ENCODE measurements around the gene TUBGCP3.

Gene TUBGCP3

DNA sequence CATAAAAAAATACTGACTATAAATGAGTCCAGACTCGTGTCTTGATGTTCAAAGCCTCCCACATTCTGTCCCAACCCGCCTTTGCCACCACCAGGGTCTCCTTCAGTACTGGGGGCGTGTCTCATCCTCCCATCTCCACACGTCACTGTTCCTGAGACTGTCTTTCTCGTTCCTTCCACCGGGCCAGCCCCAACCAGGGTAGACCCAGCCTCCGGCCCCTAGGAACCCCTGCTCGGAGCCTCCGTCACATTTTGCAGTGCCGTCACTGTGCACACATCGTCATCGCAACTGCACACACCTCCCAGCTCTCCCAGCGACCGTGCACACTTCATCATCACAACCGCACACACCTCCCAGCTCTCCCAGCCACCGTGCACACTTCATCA is 138.4 kb downstream of the TUBGCP3 start:
- TF ChIP-seq, protein P1, sequence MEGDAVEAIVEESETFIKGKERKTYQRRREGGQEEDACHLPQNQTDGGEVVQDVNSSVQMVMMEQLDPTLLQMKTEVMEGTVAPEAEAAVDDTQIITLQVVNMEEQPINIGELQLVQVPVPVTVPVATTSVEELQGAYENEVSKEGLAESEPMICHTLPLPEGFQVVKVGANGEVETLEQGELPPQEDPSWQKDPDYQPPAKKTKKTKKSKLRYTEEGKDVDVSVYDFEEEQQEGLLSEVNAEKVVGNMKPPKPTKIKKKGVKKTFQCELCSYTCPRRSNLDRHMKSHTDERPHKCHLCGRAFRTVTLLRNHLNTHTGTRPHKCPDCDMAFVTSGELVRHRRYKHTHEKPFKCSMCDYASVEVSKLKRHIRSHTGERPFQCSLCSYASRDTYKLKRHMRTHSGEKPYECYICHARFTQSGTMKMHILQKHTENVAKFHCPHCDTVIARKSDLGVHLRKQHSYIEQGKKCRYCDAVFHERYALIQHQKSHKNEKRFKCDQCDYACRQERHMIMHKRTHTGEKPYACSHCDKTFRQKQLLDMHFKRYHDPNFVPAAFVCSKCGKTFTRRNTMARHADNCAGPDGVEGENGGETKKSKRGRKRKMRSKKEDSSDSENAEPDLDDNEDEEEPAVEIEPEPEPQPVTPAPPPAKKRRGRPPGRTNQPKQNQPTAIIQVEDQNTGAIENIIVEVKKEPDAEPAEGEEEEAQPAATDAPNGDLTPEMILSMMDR (IDR thresholded peaks at IDR 0.05; ENCODE audit: control insufficient read depth, extremely low read depth, insufficient read depth) = no peak
- no peak overlapping the region for H3K4me3 ChIP-seq (ENCODE audit: low read depth, low read length)
- no peak for DNase-seq (ENCODE audit: low read depth)

DNA sequence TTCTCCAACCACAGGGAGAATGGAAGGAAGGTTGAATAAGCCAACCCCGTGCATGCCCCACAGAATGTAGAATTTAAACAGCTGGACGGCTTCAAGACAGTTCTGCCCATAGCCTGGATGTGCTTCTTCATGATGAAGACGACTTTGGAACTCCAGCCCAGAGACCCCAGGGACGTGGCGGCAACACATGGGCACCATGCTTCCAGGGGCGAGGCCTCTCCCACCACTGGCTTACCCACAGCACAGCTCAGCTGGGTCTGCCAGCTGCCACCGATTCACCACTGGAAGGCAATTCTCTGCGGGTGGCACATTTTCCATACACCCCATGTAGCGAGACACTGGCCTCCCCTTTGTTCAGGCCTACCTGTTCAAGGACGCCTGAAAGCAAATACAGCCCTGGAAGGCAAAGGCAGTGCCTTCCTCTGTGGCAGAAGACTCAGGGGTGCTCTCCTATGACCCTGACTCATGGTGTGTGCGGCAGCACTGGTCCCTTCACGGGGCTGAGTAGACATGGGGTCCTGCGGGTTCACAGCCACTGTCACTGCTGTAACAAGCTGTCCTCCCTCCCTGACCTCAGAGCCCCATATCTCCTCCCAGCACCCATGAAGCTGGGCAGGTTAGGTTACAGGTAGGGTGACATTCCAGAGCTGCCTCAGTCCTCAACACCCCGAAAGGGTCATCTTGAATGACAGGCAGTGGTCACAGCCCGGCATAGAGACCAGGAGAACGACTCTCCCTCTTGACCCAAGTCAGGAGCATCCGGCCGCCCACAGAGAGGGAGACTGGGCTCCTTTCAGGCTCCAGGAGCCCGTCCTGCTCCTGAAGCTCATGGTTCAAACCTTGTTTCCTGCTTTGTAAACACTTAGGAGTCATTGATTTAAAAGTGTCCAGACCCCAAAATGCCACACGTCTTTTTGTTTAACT is 139.1 kb downstream of the TUBGCP3 start:
- H3K4me3 ChIP-seq (ENCODE audit: low read depth, low read length) = no peak overlapping the region
- TF ChIP-seq, protein P1 (IDR thresholded peaks at IDR 0.05; ENCODE audit: control insufficient read depth, extremely low read depth, insufficient read depth) = no peak
- no peak for DNase-seq (ENCODE audit: low read depth)

DNA sequence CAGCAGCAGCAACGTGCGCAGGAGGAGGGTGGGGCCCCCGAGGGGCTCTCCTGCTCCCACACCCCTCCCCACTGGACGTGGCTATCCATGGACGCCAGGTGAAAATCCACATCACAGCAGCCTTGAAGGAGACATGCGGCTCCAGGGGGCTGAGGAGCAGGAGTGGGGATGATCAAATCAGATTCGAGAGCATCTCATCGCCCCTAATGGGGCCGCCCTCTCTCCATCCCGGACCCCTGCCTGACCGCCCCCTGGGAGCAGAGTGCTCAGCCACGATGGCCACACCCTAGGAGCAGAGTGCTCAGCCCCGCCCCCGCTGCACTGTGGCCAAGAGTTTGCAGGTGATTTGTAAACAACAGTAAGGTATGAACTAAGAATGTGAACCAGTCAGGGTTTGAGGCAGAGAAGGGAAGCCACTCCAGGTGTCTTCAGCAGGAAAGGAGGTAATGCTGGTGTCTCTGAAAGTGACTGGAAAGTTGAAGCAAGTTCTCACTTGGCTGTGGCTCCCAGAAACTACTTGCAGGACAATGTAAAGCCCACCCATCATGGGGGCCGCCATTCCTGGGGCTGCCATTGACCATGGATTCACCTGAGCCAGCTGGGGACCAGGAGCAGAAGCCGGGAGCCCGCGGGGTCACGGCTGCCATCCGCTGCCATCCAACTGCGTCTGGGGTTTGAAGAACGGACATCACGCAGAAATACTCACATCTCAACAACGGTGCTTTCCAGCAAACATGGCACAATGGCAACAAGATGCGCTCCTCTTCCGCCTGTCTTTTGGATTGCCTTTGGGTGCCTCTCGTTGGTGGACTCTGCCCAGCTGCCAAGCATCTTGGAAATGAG is 140.0 kb downstream of the TUBGCP3 start:
- TF ChIP-seq, protein P1 (IDR thresholded peaks at IDR 0.05; ENCODE audit: control insufficient read depth, extremely low read depth, insufficient read depth) = no peak
- no peak overlapping the region for H3K4me3 ChIP-seq (ENCODE audit: low read depth, low read length)
- no peak for DNase-seq (ENCODE audit: low read depth)

DNA sequence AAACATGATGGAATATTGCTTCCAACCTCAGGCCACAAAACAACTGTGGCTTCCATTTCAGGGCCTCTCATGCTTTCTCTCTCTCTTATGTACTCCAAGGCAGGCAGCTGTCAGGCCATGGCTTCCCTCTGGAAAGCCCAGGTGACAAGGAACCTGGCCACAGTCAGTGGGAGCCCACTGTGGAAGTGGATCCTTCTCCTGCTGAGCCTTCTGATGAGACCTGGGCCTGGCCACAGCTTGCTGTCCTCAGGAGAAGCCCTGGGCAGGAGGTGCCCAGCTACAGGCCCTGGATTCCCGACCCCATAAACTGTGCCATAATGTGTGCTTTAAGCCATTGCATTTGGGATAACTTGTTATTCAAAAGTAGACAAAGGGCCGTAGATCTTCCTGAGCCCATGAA is 140.6 kb downstream of the TUBGCP3 start:
- TF ChIP-seq, protein P1 (IDR thresholded peaks at IDR 0.05; ENCODE audit: control insufficient read depth, extremely low read depth, insufficient read depth) = no peak
- no peak for DNase-seq (ENCODE audit: low read depth)
- no peak overlapping the region for H3K4me3 ChIP-seq (ENCODE audit: low read depth, low read length)

DNA sequence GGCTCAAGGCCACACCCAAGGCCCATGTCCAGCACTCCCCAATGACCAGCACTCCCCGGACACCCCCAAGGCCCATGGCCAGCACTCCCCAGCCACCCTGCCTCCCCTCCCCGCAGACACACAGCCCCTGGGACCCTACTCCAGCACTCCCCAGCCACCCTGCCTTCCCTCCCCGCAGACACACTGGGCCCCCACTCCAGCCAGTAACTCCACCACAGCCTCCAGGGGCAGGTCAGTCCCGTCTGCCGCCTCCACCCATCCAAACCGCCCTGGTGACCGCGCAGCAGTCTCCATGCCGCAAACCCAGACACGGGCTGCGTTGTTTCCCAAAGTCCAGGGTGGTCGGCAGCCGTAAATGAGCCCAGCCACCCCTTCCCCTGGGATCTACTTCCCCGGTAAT is 141.1 kb downstream of the TUBGCP3 start:
- TF ChIP-seq, protein P1 (IDR thresholded peaks at IDR 0.05; ENCODE audit: control insufficient read depth, extremely low read depth, insufficient read depth) = no peak
- no peak for DNase-seq (ENCODE audit: low read depth)
- no peak overlapping the region for H3K4me3 ChIP-seq (ENCODE audit: low read depth, low read length)

DNA sequence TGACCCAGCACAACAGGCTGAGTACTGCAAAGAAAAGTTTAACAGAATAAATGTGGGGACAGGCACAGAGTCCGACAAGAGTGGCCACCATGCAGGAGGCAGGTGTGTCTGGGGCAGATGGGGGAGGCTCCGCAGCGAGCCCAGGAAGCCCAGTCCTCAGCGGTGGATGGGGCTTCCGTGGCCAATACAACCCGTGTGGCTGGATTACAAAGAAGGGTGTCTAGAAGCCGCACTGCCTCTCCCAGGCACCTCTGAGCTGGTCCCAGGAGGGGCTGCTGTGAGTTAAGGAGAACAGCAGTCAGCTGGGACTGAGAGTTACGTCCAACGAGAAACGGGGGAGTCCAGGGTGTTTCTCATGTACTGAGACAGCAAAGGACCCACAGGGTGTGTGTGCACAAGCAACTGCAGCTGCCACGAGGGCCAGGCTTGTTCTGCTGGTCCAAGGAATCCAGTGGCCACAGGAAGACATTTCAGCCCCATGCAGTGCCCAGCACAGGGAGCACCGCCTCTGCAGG is 141.5 kb downstream of the TUBGCP3 start:
- no peak for DNase-seq (ENCODE audit: low read depth)
- H3K4me3 ChIP-seq (ENCODE audit: low read depth, low read length) = no peak overlapping the region
- TF ChIP-seq, protein P1 (IDR thresholded peaks at IDR 0.05; ENCODE audit: control insufficient read depth, extremely low read depth, insufficient read depth) = no peak

All from LNCaP clone FGC (cell line).